IPS-15b (cell line): ENCODE measurements around the gene IPO13.

ENCODE experiments used
- H3K27me3 ChIP-seq: one replicate; pipeline ENCODE4 v1.6.1; 2013; ENCODE audit warnings: low read length; ENCODE audit not compliant: control insufficient read depth, insufficient read depth
- H3K36me3 ChIP-seq: one replicate; pipeline ENCODE4 v1.6.1; 2013; ENCODE audit warnings: low read length; ENCODE audit not compliant: control insufficient read depth, insufficient read depth
- H3K4me1 ChIP-seq: one replicate; pipeline ENCODE4 v1.6.1; 2013; ENCODE audit warnings: mild to moderate bottlenecking, low read length; ENCODE audit not compliant: control insufficient read depth, insufficient read depth
- H3K4me3 ChIP-seq: one replicate; pipeline ENCODE4 v1.5.1; 2013; ENCODE audit warnings: low read depth, low read length
- H3K9ac ChIP-seq: one replicate; pipeline ENCODE4 v1.6.1; 2013; ENCODE audit warnings: low read depth, mild to moderate bottlenecking, low read length
- H3K9me3 ChIP-seq: one replicate; pipeline ENCODE4 v1.6.1; 2013; ENCODE audit warnings: mild to moderate bottlenecking, low read length; ENCODE audit not compliant: control insufficient read depth, insufficient read depth

Gene IPO13

DNA sequence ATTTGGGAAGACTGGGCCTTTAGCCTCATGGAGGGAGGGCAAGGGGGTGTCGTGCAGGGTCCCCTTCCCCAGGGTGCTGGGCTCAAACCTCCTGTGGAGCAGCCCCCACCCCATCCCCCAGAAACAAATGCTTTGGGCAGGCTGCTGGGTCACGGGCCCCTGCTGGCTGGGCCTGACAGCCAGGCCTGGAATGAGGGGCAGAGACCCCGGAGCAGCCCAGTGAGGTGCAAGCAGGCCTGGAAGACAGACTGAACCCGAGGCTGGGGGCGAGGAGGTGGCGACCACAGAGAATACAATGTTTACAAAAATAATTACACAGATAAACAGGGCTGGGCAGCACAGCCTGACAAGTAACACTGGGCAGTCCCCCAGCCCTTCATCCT lies 50.0 kb downstream of the IPO13 start:
- H3K36me3 ChIP-seq = peaks cover 13% of the 10 kb centered on the region
- H3K4me1 ChIP-seq = peaks cover 7% of the 10 kb centered on the region
- H3K9ac ChIP-seq = peak overlapping the region; percentile 47
- no peak overlapping the region for H3K4me3 ChIP-seq
- no peaks in the 10 kb centered on the region for H3K27me3 ChIP-seq
- no peaks in the 10 kb centered on the region for H3K9me3 ChIP-seq

DNA sequence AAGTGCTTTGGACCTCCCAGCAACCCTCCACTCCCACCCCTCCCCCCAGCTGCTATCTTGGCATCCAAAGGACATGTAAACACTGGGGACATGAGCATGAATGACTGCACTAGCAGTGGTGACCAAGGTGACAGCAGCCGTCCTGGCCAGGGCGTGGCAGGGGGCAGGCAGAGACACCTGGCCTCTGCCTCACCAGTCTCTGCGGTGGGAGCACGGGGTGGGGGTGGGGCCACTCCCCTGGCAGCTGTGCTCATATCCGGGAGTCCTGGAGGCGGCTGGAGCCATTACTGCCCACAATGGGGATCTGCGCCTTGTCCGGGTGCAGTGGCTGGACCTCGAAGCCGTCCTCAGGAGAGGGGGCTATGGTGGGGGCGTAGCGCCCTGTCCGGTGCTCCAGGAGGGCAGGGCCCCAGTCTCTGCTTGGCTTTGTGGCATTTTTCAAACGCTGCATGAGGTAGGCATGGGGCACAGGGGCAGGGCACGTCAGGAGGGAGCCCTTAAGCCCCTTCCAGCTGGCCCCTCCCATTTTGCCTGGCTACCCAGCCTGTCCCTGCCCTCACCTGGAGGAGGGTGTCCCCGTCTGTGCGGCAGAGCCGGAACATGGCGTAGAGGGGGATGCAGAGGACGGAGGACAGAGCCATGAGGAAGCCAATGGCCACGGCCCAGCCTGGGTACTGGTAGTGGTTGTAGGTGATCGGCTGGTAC lies 50.7 kb downstream of the IPO13 start:
- H3K36me3 ChIP-seq = peaks cover 13% of the 10 kb centered on the region
- peaks cover 6% of the 10 kb centered on the region for H3K4me1 ChIP-seq
- no peak overlapping the region for H3K9ac ChIP-seq
- no peak overlapping the region for H3K4me3 ChIP-seq
- H3K27me3 ChIP-seq = no peaks in the 10 kb centered on the region
- H3K9me3 ChIP-seq = no peaks in the 10 kb centered on the region

DNA sequence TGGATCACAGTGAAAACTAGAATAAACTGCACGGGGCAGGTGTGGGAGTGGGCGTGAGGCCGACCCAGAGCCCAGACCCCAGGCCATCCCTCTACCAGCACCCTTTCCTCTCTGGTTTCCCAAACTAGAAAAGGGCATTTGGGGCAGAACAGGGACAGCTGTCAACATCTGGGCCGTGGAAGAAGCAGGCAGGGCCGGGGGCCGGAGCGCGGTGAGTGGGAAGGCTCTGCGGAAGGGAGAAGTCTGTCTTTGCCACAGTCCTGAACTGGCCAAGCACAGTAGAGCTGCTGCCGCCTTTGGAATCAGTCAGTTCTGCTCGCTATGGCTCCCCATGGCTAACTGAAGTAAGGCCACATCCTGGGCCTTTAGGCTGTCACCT lies 51.2 kb downstream of the IPO13 start:
- Histone ChIP-seq H3K4me3 (no peak overlapping the region), H3K36me3 (peaks cover 13% of the 10 kb centered on the region), H3K9me3 (no peaks in the 10 kb centered on the region), H3K4me1 (peaks cover 3% of the 10 kb centered on the region), H3K9ac (no peak overlapping the region), H3K27me3 (no peaks in the 10 kb centered on the region)

DNA sequence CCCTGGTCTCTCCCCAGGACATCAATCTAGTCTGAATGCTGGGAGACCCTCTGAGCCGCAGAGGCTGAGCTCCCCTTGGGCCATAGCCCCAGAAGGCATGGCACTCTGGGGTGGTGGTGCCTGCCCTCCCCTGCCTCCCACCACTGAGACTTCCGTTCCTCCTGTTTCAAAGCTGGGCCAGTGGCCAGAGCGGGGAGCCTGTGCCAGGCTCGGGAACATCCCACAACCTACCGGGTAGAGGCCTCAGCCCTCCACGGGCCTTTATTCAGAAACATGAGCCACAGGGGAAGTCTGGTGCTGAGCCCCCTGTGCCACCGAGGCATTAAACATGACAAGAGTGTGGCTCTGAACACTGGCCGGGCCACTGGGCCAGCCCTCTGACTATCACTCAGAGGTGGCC lies 52.7 kb downstream of the IPO13 start:
- H3K27me3 ChIP-seq = no peaks in the 10 kb centered on the region

DNA sequence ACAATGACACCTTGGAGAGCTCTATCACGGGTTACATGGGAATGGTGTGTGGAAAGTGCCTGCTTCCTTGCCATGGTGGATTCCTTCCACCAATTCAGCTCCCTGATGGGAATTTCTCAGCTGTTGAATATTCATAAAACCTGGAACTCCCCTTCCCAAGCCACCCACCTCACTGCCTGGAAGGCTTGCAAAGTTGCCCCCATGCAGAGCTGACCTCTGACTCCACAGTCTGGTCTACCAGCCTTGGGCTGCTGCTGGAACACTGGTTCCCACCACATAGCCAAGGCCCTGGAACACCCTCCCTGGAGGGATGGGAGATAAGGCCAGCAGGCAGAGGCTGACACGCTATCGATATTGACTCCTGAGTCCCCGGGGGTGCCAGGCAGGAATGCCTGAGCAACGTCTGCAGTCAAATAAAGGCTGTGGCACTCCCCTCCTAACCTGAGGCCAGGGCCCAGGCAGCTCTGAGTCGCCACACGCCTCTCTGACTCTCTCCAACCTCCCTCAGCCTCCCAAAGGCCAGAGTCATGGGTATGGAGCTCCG lies 53.4 kb downstream of the IPO13 start:
- Histone ChIP-seq H3K27me3 (no peaks in the 10 kb centered on the region), H3K36me3 (peaks cover 13% of the 10 kb centered on the region), H3K4me3 (no peak overlapping the region), H3K4me1 (no peaks in the 10 kb centered on the region), H3K9me3 (no peaks in the 10 kb centered on the region), H3K9ac (no peak overlapping the region)

More for the DNA sequence above, 52.7 kb downstream of the IPO13 start:
- peaks cover 13% of the 10 kb centered on the region for H3K36me3 ChIP-seq
- H3K4me1 ChIP-seq = peaks cover 3% of the 10 kb centered on the region
- no peaks in the 10 kb centered on the region for H3K9me3 ChIP-seq
- no peak overlapping the region for H3K4me3 ChIP-seq
- no peak overlapping the region for H3K9ac ChIP-seq

DNA sequence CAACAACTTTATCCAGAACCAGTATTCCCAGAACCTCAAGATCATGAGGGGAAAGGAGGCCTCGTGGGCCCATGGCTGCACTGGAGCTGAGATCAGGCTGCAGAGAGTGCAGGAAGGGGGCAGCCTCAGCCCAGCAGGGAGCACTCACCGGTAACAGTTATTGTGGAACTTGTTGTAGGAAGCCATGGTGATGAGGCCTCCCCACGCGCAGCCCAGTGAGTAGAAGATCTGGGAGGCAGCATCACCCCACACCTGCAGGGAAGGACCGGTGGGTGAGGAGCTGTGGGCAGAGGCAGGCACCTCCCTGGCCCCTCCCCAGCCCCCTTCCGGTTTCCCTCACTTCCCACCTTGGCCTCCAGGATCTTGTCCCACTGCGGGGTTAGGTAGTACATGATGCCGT lies 55.4 kb downstream of the IPO13 start:
- H3K9me3 ChIP-seq = no peaks in the 10 kb centered on the region
- H3K4me3 ChIP-seq = no peak overlapping the region
- H3K4me1 ChIP-seq = no peaks in the 10 kb centered on the region
- no peaks in the 10 kb centered on the region for H3K27me3 ChIP-seq
- no peak overlapping the region for H3K9ac ChIP-seq
- H3K36me3 ChIP-seq = peaks cover 14% of the 10 kb centered on the region

DNA sequence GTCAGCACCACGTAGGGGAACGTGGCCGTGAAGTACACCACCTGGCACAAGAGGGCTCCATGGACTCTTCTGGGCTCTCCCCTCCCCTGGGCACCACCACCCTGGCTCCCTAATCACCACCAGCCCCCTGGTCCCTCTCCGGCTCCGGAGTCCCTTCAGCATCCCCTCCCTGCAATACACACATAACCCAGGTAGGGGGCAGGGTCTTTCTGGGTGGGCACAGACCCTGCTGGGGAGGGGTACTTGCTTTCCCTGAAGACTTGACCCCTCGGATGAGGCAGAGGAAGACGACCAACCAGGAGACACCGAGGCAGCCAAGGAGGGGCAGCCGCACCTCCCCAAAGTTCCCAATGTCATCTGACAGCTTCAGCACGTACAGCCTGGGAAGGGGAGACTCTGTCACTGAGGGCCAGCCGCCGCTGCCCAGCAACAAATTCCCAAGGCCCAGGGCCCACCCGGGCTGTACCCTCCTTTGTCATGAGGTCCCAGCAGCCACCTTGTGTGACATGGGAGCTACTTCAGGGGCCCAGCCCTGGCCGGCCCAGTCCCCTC lies 55.9 kb downstream of the IPO13 start:
- Histone ChIP-seq H3K27me3 (no peaks in the 10 kb centered on the region), H3K4me3 (no peak overlapping the region), H3K4me1 (no peaks in the 10 kb centered on the region), H3K9ac (no peak overlapping the region), H3K36me3 (peaks cover 13% of the 10 kb centered on the region), H3K9me3 (no peaks in the 10 kb centered on the region)

DNA sequence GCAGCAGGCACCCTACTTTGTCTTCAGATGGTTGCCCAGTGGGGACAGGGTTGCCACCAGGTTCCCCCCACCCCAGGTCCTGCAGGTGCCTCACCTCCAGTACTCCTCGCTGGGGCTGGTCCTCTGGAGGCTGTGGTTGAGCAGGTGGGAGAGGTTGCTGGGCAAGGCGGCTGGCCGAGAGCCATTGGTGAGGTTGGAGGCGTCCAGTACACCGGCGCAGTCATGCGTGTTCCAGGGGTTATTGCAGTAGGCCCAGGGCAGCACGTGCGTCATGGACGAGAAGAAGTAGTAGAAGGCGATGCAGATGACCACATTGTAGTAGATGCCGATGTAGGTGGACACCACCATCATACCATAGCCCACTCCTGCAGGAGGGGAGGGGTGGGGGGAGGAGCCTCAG lies 61.5 kb downstream of the IPO13 start:
- Histone ChIP-seq H3K27me3 (no peaks in the 10 kb centered on the region), H3K4me3 (no peak overlapping the region), H3K9me3 (no peaks in the 10 kb centered on the region), H3K4me1 (peaks cover 2% of the 10 kb centered on the region), H3K36me3 (peaks cover 6% of the 10 kb centered on the region), H3K9ac (no peak overlapping the region)

DNA sequence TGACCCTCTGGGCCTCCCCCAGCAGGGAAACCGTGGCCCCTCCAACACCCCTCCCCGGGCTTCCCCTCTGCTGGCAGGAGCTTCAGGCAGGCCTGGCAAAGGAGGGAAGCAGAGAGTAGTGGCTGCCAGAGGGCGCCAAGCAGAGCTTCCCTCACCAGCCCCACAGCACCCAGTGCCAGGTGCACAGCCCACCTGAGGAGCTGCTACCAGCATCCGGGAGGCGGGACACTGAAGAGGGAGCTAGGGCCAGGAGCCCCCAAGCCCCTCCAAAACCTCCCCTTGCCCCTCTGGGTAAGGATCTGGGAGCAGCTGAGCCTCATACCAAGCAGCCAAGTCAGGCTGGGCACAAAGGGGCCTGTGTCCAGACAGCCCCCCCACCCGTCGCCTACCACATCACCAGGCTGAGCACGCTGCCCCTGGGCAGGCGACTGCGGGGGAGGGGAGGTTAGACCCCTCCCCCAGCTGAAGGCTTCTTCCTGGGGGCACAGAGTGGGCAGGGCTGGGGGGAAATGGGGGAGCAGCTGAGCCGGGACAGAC lies 64.3 kb downstream of the IPO13 start:
- H3K9ac ChIP-seq = no peak overlapping the region
- peaks cover 6% of the 10 kb centered on the region for H3K36me3 ChIP-seq
- H3K4me3 ChIP-seq = no peak overlapping the region
- no peaks in the 10 kb centered on the region for H3K27me3 ChIP-seq
- no peaks in the 10 kb centered on the region for H3K9me3 ChIP-seq
- peaks cover 2% of the 10 kb centered on the region for H3K4me1 ChIP-seq

DNA sequence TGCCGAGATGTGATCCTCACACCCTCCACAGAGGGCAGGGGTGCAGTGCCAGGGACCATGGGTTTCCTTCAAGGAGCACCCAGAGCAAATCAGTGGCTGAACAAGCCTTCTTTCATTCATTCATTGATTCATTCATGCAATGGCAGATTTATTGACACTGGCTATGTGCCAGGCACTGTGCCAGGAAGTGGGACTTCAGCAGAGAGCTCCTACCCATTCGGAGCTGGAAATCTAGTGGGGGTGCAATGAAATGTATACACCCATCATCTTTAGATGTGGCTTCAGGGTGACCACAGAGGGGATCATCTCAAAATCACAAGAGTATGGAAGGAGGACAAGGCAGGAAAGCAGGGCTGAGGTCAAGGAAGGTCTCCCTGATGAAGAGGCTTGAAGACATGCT lies 65.7 kb downstream of the IPO13 start:
- Histone ChIP-seq H3K4me3 (no peak overlapping the region), H3K27me3 (no peaks in the 10 kb centered on the region), H3K9ac (no peak overlapping the region), H3K4me1 (peaks cover 2% of the 10 kb centered on the region), H3K9me3 (no peaks in the 10 kb centered on the region), H3K36me3 (no peaks in the 10 kb centered on the region)

DNA sequence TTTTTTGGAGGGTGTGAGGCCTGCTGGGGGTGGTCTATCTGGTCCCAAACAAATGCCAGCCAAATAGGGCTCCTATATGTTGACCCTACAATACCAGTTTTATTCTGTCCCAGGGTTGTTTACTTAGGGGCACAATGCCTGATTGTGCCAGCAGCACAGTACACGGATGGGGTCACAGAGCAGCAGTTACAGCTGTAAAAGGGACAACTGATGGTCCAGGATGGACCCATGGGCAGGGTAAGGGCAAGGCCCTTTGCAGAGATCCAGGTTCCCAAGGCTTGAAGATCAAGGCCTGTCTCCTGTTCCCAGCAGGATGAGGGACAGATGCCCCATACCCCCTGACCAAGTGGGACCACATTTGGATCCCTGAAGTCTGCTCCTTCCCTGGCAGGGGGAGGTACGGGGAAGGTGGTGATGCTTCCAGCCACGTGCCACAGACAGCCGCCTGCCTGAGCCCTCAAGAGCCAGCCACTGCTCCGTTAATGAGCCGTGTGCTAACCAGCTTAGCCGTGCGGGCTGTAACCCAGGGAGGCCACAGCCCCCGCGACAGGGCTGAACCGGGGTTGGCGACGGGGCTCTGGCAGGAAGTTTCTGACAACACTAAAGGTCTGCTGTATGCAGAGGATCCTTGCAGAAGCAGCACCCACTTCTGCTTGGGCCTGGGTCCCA lies 66.3 kb downstream of the IPO13 start:
- Histone ChIP-seq H3K4me1 (peaks cover 2% of the 10 kb centered on the region), H3K9me3 (no peaks in the 10 kb centered on the region), H3K27me3 (no peaks in the 10 kb centered on the region), H3K36me3 (no peaks in the 10 kb centered on the region), H3K4me3 (no peak overlapping the region), H3K9ac (no peak overlapping the region)

DNA sequence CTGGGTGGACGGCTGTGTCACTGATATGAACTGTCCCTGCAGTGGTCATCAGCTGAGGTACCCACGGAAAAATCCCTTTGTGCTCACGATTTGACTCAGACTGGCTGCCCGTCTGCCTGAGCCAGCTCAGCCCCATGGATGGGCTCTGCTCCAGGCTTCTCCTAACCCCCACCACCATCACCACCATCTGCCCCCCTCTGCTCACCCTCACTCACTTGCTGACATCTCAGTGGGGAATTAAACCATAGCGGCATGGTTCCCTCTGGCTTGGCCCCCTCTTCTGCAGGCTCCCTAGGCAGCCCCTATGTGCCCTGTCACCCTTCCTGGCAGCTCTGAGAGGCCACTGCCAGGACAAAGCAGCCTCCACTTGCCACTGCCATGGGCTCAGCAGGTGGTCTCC lies 67.2 kb downstream of the IPO13 start:
- Histone ChIP-seq H3K4me1 (peaks cover 2% of the 10 kb centered on the region), H3K36me3 (no peaks in the 10 kb centered on the region), H3K4me3 (no peak overlapping the region), H3K9me3 (no peaks in the 10 kb centered on the region), H3K9ac (no peak overlapping the region), H3K27me3 (no peaks in the 10 kb centered on the region)
